Activated CD4-positive, alpha-beta T cell treated with anti-CD3 and anti-CD28 coated beads, Interleukin-2, amount 50 U/mL, for 24 hours (primary cell): Measurements from ENCODE around the gene MLXIPL.
"Not testable (repeated sequence)": the region's sequence is repeated elsewhere in the genome, so short reads cannot be mapped to it uniquely, and the experiment has no call there.

Experiments used
- DNase-seq, 2 donors: peaks; one replicate each; pipeline ENCODE4 v3.0.0-alpha.2; 2020; ENCODE audit warnings: low read depth in 1 of 2, low spot score in 1 of 2

MLXIPL gene

GRCh38 chr7:73645643-73646174 is 21.4 kb upstream of the MLXIPL start:
- DNase-seq = no peak

DNA sequence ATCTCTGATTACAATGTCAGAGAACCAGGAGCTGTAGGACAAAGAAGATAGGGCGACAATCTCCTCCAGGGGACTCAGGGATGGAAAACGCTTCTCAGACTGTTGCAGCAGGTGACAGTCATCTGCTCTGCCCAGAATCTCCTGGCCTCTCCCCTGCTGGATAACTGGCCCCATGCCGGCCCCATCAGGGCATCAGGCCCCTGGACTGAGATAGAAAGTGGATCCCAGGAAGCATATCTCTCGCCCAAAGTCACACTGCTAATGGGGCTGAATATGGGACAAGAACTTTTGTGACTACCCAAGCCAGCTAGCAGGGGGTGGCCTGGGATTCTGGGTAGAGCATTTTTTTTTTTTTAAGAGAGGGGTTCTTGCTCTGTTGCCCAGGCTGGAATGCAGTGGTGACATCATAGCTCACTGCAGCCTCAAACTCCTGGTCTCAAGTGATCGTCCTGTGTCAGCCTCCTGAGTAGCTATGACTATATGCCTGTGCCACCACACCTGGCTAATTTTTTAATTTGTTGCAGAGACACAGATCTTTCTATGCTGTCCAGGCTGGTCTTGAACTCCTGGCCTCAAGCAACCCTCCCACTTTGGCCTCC is 20.5 kb upstream of the MLXIPL start:
- no peak for DNase-seq

DNA sequence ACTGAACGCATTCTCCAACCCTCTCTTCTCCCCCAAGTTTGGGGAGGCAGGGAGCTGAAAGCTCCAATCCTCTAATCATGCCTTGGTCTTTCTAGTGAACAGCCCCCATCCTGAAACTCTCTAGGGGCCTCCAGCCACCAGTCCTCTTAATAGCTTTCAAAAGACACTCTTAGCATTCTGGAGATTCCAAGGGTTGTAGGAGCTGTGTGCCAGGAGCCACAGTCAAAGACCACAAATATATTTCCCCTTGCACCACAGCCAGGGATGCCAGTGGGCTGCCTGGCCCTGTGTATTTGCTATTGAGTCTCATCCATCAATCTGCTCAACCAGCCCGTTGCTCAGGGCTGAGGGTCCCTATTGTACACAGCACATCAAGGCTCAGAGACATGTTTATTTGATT is 18.5 kb upstream of the MLXIPL start:
- DNase-seq = no peak

- no peak for DNase-seq
Observed at GRCh38 chr7:73638911-73639310, 14.6 kb upstream of the MLXIPL start.

DNA sequence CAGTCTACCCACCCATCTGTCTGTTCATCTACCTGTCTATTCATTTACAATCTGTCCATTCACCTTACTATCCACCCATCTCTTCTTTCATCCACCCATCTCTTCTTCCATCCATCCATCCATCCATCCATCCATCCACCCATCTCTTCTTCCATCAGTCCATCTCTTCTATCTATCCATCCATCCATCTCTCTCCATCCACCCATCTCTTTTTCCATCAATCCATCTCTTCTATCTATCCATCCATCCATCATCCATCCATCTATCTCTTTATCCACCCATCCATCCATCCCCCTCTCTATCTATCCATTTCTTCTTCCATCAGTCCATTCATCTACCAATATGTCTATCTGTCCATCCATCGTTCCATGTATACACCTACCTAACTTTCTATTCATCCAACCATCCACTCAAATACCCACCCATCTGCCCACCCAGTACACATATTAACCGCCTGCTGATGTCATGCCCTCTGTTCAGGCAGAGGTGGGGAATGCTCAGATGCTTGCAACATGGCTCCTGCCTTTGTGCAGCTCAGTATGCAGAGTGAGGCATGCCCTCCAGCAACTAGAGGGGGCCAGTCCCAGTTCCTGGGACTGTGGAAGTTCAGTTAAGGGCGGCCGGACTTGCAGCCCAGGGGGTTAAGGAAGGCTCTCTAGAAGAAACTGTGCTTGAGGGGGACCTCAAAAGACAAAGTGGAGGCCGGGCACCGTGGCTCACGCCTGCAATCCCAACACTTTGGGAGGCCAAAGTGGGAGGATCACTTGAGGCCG is 11.3 kb upstream of the MLXIPL start:
- DNase-seq = no peak

GRCh38 chr7:73633844-73634243 is 9.5 kb upstream of the MLXIPL start:
- DNase-seq = no peak

DNA sequence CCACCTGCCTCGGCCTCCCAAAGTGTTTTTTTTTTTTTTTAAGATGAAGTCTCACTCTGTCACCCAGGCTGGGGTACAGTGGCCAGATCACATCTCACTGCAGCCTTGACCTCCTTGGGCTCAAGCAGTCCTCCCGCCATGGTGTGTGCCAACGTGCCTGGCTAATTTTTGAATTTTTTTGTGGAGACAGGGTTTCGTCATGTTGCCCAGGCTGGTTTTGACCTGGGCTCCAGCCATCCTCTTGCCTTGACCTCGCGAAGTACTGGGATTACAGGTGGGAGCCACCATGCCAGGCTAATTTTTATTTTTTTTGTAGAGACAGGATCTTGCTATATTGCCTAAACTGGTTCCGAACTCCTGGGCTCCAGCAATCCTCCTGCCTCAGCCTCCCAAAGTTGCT is 9.0 kb upstream of the MLXIPL start:
- no peak for DNase-seq

- DNase-seq = no peak
Observed at GRCh38 chr7:73631558-73631957, 7.2 kb upstream of the MLXIPL start.

- no peak for DNase-seq
Observed at GRCh38 chr7:73628504-73628903, 4.2 kb upstream of the MLXIPL start.

DNA sequence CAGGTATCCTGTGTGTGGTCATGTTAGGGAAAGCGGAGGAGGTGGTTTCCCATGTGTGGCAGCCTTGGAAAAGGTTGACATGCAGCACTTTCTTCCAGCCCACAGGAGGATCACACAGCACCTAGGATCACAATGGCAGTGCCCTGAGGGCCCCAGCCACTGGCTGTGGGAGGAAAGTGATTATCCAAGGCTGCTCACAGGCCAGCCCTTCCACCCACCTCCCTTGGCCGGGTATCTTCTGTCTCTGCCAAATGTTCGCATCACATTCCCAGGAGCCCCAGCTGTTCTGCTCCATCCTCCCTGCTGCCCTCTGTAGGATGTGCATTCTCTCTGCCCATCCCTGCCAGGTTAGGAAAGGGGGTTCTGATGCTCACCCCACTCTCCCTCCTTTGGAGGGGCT is 2.5 kb upstream of the MLXIPL start:
- DNase-seq = no peak

GRCh38 chr7:73625276-73625675 is 954 bp upstream of the MLXIPL start:
- DNase-seq = no peak

DNA sequence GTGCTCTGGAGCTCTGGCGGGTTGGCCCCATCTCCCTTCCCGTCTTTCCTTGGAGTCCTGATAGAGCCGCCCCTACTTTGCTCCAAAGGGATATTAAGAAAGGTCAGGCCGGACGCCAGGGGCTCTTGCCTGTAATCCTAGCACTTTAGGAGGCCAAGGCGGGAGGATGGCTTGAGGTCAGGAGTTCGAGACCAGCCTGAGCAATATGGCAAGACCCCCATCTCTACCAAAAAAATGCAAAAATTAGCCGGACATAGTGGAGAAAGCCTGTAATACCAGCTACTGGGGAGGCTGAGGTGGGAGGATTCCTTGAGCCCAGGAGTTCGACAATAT is 313 bp upstream of the MLXIPL start:
- no peak for DNase-seq

DNA sequence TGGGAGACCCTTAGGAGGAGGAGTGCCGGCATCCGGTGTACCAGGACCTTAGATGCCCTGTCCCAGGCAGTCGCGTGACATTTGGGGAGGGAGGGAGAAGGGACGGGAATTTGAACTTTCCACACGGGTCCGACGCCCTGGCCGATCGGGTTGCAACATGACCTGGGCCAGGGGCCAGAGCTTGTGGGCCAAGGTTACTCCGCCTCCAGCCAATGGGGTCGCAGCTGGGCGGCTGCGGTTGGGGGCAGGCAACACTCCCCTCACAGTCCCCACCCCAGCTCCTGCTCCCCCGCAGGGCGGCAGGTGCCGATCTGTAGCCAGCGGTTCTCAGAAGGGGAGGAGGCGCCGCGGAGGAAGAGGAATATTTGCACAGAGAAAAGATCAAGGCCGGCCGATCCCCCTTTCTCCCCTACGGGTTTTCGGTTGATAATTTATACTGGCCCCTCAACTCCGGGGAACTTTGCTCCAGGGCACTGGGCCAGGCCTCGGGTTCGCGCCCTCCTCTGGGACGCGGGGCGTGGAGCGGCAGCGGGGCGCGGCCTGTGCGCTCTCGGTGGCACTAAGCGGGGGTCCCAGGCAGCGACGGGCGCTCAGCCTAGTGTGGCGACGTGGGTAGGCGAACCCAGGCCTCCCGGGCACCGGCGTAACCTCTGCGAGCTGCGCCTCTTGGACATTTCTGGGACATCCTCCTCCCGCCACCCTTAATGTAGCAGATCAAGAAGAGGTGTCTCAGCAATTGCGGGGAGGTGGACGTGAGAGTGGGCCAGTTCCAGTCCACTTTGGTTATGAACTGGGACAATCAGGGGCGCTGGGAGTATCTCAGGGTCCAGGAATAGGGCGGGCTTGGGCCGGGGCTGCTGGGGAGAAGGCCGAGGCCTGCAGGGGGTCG is 1.2 kb downstream of the MLXIPL start:
- DNase-seq = no peak

- DNase-seq = no peak
Observed at GRCh38 chr7:73622527-73622908, 1.8 kb downstream of the MLXIPL start.

- DNase-seq = no peak
Observed at GRCh38 chr7:73621168-73622063, 2.9 kb downstream of the MLXIPL start.

GRCh38 chr7:73619394-73619793 is 4.9 kb downstream of the MLXIPL start:
- not testable (repeated sequence) for DNase-seq

DNA sequence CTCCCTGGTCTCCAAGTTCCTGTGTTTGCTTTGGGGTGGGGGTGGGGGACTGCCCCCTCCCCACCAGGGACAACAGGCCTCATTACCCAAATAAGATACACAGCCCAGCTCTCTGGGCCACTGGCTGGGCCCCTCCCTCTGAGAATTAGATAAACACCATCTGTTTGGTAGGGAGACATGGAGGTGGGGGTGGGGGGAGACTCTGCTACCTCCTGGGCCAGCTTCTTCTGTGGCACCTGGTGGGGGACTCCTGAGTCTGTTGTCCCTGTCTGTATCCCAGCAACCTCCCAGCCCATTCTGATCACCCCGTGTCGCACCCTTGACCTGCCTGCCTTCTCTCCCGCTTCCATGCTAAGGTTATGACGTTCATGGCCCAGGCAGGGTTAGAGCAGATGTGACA is 5.8 kb downstream of the MLXIPL start:
- DNase-seq = no peak

- not testable (repeated sequence) for DNase-seq
Observed at GRCh38 chr7:73617520-73617919, 6.8 kb downstream of the MLXIPL start.

DNA sequence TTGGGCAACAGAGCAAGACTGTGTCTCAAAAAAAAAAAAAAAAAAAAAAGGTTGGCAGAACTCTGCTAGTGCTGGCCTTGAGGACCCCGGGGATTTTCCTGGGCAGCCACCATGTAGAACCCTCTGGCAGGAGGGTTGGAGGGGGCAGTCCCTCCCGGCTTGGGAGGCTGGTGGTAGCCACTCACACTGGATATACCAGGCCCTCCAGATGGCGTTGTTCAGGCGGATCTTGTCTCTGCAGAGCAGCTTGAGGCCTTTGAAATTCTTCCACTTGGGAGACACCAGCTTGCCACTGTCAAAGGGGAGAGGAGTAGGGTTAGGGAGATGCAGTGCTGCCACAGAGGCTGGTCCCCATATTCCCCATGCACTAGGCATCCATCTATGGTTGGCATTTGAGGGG is 8.4 kb downstream of the MLXIPL start:
- DNase-seq = no peak

DNA sequence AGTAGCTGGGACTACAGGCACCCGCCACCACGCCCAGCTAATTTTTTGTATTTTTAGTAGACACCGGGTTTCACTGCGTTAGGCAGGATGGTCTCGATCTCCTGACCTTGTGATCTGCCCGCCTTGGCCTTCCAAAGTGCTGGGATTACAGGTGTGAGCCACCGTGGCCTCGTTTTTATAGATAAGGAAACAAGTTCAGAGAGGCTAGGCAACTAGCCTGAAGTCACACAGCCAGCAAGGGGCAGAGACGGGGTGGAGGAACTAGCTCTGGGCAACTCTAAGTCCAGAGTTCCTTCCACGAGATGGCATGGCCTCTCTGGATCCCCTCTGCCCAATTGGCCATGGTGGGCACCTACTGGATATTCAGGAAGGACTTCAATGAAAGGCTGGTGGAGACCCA is 9.4 kb downstream of the MLXIPL start:
- DNase-seq = not testable (repeated sequence)
